Mesothelial cell of epicardium (in vitro differentiated cells): ENCODE data around the gene SHFL. TPM values are rescaled to one million over a fixed set of nuclear protein-coding genes. Genes with fewer than 3 reads are reported as not detected.

Source experiments
- DNase-seq, 2 experiments: peaks; one replicate each; pipeline ENCODE4 v3.0.0; 2021; ENCODE audit warnings: low spot score in 2 of 2; ENCODE audit not compliant: unreplicated experiment in 2 of 2
- H3K27ac Mint-ChIP-seq: 2 replicates; pipeline ENCODE4 v1.8.0; 2021; ENCODE audit warnings: mixed read lengths
- H3K27me3 Mint-ChIP-seq: 2 replicates; pipeline ENCODE4 v1.8.0; 2021; ENCODE audit warnings: low read depth, mixed read lengths
- H3K36me3 Mint-ChIP-seq: 2 replicates; pipeline ENCODE4 v1.8.0; 2021; ENCODE audit warnings: mixed read lengths
- H3K4me1 Mint-ChIP-seq: 2 replicates; pipeline ENCODE4 v1.8.0; 2021; ENCODE audit warnings: mixed read lengths
- H3K4me3 Mint-ChIP-seq: 2 replicates; pipeline ENCODE4 v1.8.0; 2021; ENCODE audit warnings: mild to moderate bottlenecking, moderate library complexity, mixed read lengths
- H3K9me3 Mint-ChIP-seq: 2 replicates; pipeline ENCODE4 v1.8.0; 2021; ENCODE audit warnings: mixed read lengths
- total RNA-seq: library from RNA; stranded (reverse); gene quantifications from 3 replicates; pipeline ENCODE4 v1.2.1, GENCODE V29; 2021
- TF ChIP-seq, protein P1 (sequence below): fragments of 200-600 bp; sonication (generic); IDR thresholded peaks from one replicate; pipeline ENCODE4 v1.5.0; 2021; ENCODE audit warnings: antibody characterized with exemption; ENCODE audit not compliant: unreplicated experiment

Gene SHFL
- total RNA-seq, 1 donor from 2014 or later = 34.6 TPM

GRCh38 chr19:10113964-10114650 lies 28.0 kb downstream of the SHFL start:
- TF ChIP-seq, protein P1, sequence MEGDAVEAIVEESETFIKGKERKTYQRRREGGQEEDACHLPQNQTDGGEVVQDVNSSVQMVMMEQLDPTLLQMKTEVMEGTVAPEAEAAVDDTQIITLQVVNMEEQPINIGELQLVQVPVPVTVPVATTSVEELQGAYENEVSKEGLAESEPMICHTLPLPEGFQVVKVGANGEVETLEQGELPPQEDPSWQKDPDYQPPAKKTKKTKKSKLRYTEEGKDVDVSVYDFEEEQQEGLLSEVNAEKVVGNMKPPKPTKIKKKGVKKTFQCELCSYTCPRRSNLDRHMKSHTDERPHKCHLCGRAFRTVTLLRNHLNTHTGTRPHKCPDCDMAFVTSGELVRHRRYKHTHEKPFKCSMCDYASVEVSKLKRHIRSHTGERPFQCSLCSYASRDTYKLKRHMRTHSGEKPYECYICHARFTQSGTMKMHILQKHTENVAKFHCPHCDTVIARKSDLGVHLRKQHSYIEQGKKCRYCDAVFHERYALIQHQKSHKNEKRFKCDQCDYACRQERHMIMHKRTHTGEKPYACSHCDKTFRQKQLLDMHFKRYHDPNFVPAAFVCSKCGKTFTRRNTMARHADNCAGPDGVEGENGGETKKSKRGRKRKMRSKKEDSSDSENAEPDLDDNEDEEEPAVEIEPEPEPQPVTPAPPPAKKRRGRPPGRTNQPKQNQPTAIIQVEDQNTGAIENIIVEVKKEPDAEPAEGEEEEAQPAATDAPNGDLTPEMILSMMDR = no peak
- H3K36me3 Mint-ChIP-seq = peaks cover 21% of the 10 kb centered on the region
- H3K27ac Mint-ChIP-seq = no peak overlapping the region
- peaks cover 4% of the 10 kb centered on the region for H3K4me1 Mint-ChIP-seq
- no peaks in the 10 kb centered on the region for H3K27me3 Mint-ChIP-seq
- H3K4me3 Mint-ChIP-seq = no peak overlapping the region
- DNase-seq = no peak
- no peaks in the 10 kb centered on the region for H3K9me3 Mint-ChIP-seq

DNA sequence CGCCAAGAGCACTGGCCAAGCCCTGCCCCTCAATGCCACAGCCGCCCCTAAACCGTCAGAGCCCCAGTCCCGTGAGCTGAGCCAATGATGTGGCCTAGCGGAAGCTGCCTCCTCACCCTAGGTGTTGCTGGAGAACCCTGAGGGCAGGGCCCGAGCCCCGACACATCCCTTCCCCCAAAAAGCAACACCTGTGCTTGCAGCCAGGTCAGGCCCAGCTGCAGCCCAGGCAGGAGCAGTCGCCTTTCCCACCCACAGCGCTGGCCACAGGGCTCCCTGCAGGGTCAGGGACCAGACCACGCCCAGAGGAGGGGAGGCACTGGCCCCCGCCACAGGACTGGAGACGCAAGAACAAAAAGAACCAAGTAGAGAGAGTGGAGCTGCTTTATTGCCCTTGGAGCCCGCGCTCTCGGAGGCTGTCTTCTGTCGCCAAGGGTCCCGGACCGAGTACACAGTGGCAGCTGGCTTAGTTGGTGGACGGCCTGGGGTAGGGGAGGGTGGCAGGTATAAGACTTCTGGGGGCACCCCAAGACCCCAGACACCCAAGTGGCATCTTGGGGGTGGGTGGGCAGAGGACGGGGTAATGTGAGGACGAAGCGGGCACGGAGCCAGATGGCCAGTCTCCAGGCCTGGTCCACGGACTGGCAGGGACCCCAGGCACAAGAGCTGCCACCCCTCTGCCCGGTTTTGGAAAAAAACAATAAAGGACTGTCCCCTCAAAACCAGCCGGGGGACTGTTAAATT lies 28.7 kb downstream of the SHFL start:
- peaks cover 15% of the 10 kb centered on the region for H3K36me3 Mint-ChIP-seq
- DNase-seq = no peak
- no peak overlapping the region for H3K4me3 Mint-ChIP-seq
- TF ChIP-seq, protein P1 = no peak
- H3K4me1 Mint-ChIP-seq = peaks cover 8% of the 10 kb centered on the region
- H3K27me3 Mint-ChIP-seq = no peaks in the 10 kb centered on the region
- no peak overlapping the region for H3K27ac Mint-ChIP-seq
- no peaks in the 10 kb centered on the region for H3K9me3 Mint-ChIP-seq

GRCh38 chr19:10115392-10116084 lies 29.4 kb downstream of the SHFL start:
- Mint-ChIP-seq H3K27ac (no peak overlapping the region), H3K4me3 (no peak overlapping the region), H3K27me3 (no peaks in the 10 kb centered on the region), H3K36me3 (peaks cover 12% of the 10 kb centered on the region), H3K4me1 (peaks cover 9% of the 10 kb centered on the region), H3K9me3 (no peaks in the 10 kb centered on the region)
- DNase-seq = no peak
- TF ChIP-seq, protein P1 = no peak

GRCh38 chr19:10116085-10116865 lies 30.2 kb downstream of the SHFL start:
- no peaks in the 10 kb centered on the region for H3K9me3 Mint-ChIP-seq

More at GRCh38 chr19:10116085-10116865, 30.2 kb downstream of the SHFL start:
- H3K4me1 Mint-ChIP-seq = peaks cover 9% of the 10 kb centered on the region
- H3K27ac Mint-ChIP-seq = no peak overlapping the region
- no peak for DNase-seq
- peak overlapping the region; percentile 34 for H3K4me3 Mint-ChIP-seq
- peaks cover 9% of the 10 kb centered on the region for H3K36me3 Mint-ChIP-seq
- TF ChIP-seq, protein P1 = no peak
- H3K27me3 Mint-ChIP-seq = no peaks in the 10 kb centered on the region
